Measurements from ENCODE around the gene VWA5B1.

Gene VWA5B1

DNA sequence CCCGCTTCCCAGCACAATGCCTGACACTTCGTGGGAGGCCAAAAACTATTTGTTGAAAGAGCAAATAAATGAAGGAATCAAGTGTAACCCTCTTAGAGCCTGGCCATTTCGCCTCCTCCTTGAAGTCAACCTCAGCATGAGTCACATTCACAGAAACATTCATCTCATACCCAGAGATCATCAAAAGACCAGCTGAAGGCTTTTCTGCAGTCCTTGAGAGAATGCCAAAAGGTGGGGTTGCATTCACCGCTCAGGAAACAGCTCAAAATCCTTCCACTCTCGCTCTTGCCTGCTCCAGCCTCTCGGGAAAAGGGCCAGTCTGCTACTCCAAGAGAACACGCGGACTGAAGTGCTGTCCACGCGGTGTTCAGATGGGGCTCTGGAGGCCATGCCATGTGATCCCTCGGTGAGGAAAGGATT lies 90.0 kb downstream of the VWA5B1 start:
- no peak for TF ChIP-seq GATA1 (IDR thresholded peaks at IDR 0.05; ENCODE audit: low read depth, low read length)
- DNase-seq, result no peak

DNA sequence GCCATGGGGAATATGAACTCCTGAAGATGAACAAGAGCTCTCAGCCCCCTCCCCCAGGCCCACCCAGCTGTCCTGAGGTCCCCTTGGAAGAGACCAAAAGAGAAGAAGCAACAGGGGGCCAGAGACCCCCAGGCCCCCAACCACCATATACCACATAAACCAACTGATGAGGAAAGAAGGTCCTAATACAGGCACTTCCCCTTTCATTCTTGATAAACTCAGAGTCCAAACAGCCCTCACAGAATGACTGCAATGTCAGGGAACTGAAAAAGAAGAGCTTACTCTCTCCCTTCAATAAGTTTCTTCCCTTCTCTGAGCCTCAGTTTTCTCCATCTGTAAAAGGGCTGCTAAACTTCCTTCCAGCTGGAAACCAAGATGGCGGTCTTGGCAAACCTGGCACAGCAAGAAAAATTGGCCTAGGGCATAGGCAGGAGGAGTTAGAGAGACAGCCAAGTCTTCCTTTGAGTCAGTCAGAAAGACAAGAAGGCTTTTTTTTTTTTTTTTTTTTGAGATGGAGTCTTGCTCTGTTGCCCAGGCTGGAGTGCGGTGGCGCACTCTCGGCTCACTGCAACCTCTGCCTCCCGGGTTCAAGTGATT lies 90.5 kb downstream of the VWA5B1 start:
- DNase-seq, result no peak
- TF ChIP-seq POLR2A (IDR thresholded peaks at IDR 0.05; ENCODE audit: low read length), result no peak
- no peak for TF ChIP-seq GATA1 (IDR thresholded peaks at IDR 0.05; ENCODE audit: low read depth, low read length)

DNA sequence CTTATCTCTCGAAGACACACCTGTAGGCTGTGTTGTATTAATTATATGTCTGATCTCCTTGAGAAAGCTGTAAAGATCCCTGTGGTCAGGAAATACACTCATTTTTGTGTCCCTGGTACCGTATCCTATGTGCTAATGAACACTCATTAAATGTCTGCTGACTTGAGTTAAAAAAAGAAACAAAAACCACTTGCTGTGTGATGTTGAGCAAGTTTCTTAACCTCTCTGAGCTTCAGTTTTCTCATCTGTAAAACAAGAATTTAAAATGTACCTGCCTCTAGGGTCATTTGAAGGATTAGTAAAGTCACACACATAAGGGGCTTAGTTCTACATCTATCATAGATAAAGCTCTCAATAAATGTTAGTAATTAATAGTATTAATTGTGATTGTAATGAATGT lies 91.3 kb downstream of the VWA5B1 start:
- TF ChIP-seq GATA1 (IDR thresholded peaks at IDR 0.05; ENCODE audit: low read depth, low read length) (no peak), POLR2A (IDR thresholded peaks at IDR 0.05; ENCODE audit: low read length) (no peak)
- no peak for DNase-seq

DNA sequence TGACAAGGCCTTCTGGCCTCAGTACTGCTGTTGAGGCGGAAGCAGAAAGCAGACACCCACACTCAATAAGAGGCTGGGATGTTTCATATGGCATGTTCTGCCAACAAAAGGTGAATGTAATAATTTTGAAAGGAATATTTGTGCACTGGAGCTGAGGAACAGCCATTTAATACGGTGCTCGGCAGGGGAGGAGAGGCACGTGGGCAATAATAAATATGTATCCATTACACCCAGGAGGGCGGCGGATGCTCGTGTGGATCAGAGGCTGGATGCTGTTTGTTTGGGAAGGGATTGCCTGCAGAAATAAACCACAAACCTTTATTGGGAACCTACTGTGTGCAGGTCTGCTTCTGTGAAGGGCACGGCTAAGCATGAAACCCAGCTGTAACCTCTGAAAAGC lies 92.0 kb downstream of the VWA5B1 start:
- no peak for TF ChIP-seq GATA1 (IDR thresholded peaks at IDR 0.05; ENCODE audit: low read depth, low read length)
- TF ChIP-seq POLR2A (IDR thresholded peaks at IDR 0.05; ENCODE audit: low read length), result no peak
- no peak for DNase-seq

DNA sequence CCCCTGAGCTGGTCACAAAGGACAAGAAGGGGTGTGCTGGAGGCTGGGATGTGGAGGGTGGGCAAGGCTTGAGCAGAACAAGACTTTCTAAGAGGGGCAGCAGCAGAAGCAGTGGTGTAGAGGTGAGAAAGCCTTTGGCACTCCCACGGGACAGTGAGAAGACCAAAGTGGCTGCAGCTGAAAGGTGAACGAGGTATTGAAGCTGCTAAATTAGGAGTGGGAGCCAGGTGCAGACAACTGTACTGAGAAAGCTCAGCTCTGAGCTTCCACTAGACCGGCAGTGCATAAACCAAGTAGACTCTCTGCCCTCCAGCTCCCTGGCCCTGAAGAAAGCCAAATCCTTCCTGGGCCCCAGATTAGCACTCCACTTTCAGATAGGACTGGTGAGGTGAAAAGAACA lies 93.0 kb downstream of the VWA5B1 start:
- DNase-seq, result no peak
- TF ChIP-seq GATA1 (IDR thresholded peaks at IDR 0.05; ENCODE audit: low read depth, low read length), result no peak
- TF ChIP-seq POLR2A (IDR thresholded peaks at IDR 0.05; ENCODE audit: low read length), result no peak

DNA sequence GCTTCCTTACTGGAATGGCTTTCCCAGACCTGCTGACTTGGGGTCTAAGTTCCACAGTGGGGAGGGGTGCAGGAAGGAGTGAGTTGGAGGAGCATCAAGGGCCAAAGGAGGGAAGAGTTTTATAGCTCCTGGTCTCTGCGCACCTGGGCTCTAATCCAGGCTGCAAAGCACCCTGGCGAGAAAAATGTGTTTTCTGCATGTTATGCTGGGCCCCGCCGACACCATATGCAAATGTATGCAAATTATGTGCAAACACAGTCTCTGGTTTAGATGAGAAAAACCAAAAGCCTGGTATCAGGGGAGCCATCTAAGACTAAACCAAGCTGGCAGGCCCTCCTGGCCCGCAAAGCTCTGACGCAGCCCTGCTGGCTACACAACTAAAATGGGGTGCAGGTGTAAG lies 95.0 kb downstream of the VWA5B1 start:
- no peak for DNase-seq
- no peak for TF ChIP-seq POLR2A (IDR thresholded peaks at IDR 0.05; ENCODE audit: low read length)
- no peak for TF ChIP-seq GATA1 (IDR thresholded peaks at IDR 0.05; ENCODE audit: low read depth, low read length)

DNA sequence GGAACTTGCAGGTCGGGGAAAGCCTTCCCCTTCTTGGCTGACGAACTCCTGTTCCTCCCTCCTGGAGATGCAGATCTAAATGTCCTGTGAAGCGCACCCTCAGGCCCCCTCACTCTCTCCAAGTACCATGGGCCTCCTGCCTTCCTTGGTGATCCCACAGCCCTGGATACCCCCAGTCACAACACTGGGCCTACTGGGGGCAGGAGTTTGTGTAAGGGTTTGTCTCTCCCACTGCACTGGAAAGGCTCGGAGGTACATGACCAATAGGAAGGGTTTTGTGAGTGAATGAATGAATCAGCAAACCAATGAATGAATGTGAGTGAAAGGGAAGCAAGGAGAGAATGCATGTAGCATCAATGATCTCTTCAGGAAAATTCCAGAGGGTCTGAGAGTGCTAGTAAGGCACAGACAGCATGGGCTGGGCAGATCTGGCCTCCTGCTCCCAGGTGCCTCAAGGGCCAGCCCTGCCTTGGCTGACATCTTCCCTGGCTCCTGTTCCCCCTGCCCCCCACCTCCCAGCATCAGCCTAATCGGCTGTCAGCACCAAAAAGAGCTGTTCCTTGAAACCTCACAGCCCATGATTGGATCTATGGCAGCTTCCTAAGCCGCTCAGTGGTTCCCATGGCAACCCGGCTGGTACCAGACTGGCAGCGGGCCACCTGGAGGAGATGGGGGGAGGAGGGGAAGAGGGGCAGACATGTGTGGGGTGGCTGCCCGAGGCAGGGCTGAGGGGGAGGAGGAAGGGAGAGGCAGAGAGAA lies 95.8 kb downstream of the VWA5B1 start:
- DNase-seq, result no peak
- TF ChIP-seq POLR2A (IDR thresholded peaks at IDR 0.05; ENCODE audit: low read length), result no peak
- TF ChIP-seq GATA1 (IDR thresholded peaks at IDR 0.05; ENCODE audit: low read depth, low read length), result no peak

DNA sequence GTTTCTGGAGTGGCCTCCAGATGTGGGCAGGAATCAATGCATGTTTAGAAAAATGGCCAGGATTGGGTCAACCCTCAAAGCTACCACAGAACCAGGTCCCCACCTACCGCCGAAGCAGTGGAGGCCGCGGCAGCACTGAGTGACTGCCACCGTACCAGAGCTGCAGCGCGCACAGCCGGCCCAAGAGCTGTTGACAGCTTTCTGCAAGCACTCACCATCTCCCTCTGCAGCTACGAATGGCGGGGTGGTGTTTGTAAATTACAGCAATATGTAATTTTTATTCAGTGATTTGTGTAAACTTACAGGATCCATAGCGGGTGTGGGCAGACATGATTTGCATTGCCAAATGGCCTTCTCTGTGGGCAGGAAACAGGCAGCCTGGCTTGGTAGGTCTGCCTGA lies 98.9 kb downstream of the VWA5B1 start:
- DNase-seq, result no peak
- no peak for TF ChIP-seq GATA1 (IDR thresholded peaks at IDR 0.05; ENCODE audit: low read depth, low read length)

DNA sequence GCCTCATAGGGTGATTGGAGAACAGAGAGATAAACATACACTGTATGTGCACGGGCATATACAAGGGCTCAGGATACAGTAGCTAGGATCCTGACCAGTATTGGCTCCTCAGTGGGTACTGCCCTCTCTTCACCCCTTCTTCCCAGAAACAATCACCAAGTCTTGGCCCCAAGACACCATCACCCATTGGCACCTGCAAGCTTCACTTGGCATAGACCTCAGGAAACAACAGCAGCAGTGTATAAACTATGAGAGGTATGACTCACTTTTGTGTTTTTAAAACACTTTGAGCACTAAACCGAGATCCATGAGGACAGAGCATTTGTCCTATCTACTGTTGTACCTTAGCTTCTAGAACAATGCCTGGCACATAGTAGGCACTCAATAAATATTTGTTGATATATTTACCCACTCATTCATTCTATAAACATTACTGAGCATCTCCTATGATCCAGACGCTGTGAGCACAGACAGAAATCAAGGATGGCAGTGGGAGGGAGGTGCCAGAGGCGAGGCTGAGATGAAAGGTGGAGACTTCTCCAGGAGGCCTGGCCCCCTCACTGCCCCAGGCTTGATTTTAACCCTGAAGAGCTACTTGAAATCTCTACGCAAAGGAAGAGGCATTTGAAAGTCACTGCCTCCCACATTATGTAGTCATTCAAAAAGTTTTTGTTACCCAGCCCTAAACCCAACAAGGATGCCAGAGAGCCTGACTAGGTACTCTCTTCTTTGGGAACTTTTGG lies 100.1 kb downstream of the VWA5B1 start:
- TF ChIP-seq GATA1 (IDR thresholded peaks at IDR 0.05; ENCODE audit: low read depth, low read length), result no peak
- no peak for DNase-seq

DNA sequence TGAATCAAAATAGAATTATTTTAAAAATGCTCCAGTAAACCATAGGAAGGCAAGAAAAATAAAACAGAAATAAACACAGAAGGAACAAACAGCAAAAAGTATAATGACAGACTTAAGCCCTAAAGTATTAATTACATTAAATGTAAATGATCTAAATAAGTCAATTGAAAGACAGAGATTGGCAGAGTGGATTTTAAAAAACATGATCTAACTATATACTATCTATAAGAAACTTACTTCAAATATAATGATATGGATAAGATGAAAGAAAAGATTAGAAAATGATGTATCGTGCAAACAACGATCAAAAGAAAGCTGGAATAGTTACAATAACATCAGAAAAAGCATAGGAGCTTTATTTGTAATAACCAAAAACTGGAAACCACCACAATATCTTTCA lies 104.6 kb downstream of the VWA5B1 start:
- no peak for TF ChIP-seq GATA1 (IDR thresholded peaks at IDR 0.05; ENCODE audit: low read depth, low read length)
- DNase-seq, result no peak

DNA sequence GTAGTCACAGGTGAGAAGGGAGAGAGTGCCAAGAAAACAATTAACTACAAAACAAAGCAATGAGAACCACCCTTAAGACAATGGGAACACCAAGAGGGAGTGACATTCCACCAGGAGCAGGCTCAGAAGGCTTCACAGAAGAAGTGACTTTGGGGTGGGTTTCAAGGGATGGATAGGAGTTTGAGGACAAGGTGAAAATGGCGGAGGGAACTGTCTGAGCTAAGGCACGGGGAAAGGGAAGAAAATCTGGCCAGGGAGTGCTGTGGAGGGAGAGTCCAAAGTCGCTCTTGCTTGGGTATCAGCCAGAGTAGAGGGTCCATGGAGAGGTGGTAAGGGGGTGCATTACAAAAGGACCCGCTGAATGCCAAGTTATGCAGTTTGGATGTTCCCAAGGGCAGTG lies 108.1 kb downstream of the VWA5B1 start:
- no peak for TF ChIP-seq POLR2A (IDR thresholded peaks at IDR 0.05; ENCODE audit: low read length)
- no peak for TF ChIP-seq GATA1 (IDR thresholded peaks at IDR 0.05; ENCODE audit: low read depth, low read length)
- DNase-seq, result no peak

DNA sequence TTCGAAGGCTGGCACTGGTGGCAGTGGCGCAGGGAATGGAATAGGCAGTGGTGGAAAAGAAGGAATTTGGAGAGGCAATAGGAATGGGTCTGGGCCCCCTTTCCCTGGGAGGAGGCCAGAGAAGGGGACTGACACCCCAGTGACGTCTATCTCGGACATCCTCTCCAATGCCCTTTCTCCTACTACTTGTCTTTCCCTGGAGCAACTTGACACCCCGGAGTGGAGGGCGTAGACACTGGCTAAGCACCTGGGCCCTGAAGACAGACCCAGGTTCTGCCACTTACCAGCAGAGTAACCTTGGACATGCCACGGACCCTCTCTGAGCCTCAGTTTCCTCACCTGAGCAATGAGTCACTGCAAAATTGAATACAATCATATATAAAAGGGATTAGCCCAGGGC lies 108.5 kb downstream of the VWA5B1 start:
- no peak for TF ChIP-seq GATA1 (IDR thresholded peaks at IDR 0.05; ENCODE audit: low read depth, low read length)
- no peak for TF ChIP-seq POLR2A (IDR thresholded peaks at IDR 0.05; ENCODE audit: low read length)
- DNase-seq, result no peak

DNA sequence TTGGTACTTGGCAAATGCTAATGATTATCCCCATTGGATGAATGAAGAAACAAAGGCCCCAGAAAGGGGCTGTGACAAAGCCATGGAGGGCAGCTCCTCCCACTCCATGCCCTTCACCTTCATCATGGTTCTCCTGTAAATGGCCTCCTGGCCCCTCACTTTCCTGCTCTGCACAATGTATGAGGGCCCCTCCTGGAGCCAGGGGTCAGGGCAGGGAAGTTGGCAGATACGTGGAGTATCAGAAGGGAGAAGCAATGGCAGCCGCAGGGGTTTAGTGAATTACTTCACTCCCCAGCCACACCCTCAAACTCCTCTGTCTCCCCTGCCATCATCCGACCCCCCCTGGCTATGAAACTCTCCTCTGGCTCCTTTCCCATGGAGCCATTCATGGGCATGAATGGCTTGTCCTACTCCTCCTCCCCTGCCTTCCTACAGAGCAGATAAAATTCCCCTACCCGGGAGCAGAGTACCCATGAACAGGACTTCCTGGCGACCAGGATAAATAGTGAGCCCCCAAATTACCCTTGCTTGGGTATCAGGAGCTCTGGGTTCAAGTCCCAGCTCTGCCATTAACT lies 109.0 kb downstream of the VWA5B1 start:
- TF ChIP-seq POLR2A (IDR thresholded peaks at IDR 0.05; ENCODE audit: low read length) (no peak), GATA1 (IDR thresholded peaks at IDR 0.05; ENCODE audit: low read depth, low read length) (no peak)
- no peak for DNase-seq

DNA sequence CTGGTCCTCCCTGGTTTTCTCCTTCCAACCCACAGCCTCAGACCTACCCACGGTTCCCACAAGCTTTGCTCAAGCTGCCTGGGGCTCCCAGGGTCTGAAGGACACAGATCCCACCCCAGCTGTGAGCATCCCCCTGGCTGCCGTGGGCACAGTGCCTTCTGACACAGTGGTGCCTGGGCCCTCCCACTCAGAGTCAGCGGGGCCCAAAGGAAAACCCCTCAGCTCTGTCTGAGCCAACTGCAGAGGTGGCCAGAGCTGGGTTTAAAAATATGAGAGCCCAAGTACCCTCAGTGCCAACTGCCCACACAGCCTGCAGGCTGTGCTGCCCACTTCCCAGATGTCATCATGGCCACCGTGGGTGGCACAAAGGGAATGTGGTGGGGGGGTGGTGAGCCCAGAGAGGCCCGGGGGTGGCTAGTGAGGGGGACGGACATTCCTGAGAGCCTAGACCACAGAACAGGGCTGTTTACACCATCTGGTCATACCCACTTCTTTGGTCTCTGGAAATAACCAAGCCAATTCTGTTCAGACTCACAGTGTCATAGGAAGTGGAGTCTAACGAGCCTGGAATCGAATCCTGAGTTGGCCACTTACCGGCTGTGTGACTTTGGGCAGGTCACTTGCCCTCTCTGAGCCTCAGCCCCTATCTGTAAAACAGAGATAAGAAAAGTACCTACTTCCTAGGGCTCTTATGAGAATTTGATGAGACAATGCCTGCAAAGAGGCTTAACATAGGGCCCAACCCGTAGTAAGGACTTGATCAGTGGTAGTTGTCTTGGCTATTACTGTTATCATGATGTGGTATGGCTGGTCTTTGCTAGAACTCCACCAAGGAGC lies 109.9 kb downstream of the VWA5B1 start:
- no peak for DNase-seq

More for the DNA sequence above, 109.9 kb downstream of the VWA5B1 start:
- TF ChIP-seq GATA1 (IDR thresholded peaks at IDR 0.05; ENCODE audit: low read depth, low read length) (no peak), POLR2A (IDR thresholded peaks at IDR 0.05; ENCODE audit: low read length) (no peak)
